NCI-H460 (cell line): ENCODE results near the gene ERVMER34-1. TPM values are rescaled to one million over a fixed set of nuclear protein-coding genes. Genes with fewer than 3 reads are reported as not detected.

Experiments
- DNase-seq: peaks from one replicate; pipeline ENCODE4 v3.0.0-alpha.2; 2016; ENCODE audit warnings: low read depth; ENCODE audit errors: extremely low read depth
- total RNA-seq: library from RNA; depleted of rRNA; stranded (reverse); fragments of >200 nt; shearing (Covaris generic); gene quantifications from 2 replicates; pipeline ENCODE4 v1.2.3, GENCODE V29; 2014

Gene ERVMER34-1
- total RNA-seq, 1 experiment from 2014 or later, result 3.5 TPM

DNA sequence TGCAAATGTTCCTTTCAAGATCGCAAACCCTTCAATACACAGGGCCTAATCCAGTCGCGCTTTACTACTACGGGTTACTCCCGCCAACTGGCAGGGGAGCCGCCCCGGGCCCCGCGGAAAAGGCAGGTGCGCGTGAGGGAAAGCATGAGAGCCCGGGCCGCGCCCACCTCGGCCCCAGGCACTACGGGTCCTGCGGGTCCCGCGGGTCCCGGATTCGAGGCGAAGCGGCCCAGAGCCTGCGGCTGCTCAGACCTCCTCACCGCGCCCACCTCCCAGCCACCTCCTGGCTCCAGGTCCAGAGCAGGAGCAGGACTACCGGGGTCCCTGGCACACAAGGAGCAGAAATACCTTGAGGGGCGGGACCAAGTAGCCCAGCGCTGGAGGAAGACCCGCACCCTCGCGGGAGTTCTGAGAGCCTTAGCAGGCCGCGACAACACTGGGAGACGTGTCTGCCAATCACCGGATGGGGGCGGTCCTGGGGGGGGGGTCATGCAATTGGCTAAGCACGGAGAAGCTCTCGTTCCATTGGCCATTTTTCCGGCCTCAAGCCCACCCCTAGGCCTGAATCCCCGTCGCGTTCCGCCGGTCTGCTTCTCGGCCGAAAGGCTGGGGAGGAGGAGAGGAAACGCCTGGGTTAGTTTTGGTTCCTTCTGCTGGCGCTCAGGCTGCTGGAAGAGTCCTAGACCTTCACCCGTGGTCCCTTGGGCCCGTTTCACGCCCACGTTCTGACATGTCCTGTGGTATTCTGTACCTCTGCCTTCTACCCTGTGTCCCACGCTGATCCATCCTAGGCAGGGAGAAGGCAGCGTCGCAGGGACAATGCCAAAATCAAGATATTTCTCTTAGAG lies 29.0 kb downstream of the ERVMER34-1 start:
- peak; percentile 93 for DNase-seq

DNA sequence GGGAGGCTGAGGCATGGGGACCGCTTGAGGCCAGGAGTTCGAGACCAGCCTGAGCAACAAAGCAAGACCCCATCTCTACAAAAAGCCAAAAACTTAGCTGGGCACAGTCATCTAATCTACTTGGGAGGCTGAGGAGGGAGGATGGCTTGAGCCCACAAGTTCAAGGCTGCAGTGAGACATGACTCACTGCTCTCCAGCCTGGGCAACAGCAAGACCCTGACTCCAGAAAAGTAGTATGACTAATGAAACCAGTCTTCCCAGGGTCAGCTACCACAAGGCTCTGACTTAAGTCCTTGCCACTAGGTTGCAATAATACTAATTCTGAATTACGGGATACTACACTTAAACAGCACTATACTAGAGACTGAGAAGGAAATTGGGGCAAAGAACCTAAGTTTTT lies 33.1 kb downstream of the ERVMER34-1 start:
- DNase-seq, result no peak

DNA sequence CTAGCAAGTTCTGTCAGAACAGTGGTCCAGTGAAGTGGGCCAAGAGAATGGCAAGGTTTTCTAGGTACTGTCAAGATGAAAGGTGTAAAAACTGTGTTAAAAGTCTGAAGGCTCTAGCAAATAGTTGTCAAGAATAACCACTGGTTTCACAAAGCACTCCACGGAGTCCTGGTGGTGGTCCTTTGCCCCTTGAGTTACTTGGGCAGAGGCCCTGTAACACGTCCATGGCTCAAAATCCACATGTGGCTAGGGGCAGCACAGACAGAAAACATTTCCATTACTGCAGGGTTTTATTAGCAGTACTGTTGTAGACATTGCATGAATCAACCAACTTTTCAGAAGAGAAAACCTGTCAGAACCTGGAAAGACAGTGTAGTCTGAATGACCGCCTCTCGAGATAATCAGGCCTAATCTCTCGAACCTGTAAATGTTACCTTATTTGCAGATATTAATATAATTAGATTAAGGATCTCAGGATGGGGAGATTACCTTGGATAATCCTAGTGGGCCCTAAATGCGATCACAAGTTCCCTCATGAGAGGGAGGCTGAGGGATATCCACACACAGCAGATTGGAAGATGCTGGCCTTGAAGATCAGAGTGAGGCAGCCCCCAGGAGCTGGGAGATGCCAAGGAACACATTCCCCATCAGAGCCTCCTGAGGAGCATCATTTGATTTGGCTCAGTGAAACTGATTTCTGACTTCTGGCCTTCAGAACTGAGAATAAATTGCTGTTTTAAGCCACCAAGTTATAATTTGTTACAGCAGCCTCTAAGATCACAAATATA lies 34.7 kb downstream of the ERVMER34-1 start:
- no peak for DNase-seq

DNA sequence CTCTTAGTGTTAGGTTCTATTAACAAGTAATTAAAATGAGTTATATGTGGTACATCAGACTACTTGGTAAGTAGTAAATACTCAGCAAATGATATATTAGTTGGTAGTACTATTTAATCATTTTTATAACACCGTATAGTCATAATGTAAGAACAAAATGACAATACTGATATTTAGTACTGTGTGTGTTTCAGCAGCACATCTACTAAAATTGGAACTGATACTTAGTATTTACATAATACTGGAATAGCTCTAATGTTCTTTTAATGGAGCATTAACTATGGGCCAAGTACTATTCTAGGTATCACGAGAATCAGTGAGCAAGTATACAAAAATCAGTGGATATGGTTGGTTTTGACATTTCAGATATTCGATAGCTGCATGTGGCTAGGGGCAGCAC lies 35.3 kb downstream of the ERVMER34-1 start:
- no peak for DNase-seq

DNA sequence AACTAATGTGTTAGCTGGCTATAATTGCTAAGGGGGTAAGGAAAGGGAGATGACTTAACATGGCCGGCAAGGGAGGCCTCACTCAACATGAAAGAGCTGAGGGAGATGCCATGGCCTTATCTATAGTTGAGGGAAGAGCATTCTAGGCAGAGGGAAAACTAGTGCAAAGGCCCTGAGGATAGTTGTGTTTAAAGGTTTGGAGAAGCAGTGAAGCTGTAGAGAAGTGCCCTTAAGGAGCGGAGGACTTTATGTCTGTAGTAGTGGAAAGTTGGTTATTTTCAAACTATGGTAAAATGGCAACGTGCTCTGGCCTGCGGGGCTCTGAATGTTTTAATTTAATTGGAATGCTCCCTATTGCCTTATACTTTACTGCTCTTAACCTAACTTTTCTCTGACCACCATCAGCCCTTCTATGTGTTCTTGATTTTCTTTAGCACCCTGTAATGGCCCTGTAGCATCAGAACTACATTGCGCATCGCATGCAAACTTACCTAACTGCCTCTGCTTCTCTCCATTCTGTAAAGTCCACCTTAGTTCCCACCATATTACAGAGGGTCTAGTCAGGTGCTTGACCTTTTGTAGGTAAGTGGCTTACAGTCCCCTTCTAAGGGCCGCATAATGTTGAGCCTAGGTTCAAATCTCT lies 35.8 kb downstream of the ERVMER34-1 start:
- no peak for DNase-seq

DNA sequence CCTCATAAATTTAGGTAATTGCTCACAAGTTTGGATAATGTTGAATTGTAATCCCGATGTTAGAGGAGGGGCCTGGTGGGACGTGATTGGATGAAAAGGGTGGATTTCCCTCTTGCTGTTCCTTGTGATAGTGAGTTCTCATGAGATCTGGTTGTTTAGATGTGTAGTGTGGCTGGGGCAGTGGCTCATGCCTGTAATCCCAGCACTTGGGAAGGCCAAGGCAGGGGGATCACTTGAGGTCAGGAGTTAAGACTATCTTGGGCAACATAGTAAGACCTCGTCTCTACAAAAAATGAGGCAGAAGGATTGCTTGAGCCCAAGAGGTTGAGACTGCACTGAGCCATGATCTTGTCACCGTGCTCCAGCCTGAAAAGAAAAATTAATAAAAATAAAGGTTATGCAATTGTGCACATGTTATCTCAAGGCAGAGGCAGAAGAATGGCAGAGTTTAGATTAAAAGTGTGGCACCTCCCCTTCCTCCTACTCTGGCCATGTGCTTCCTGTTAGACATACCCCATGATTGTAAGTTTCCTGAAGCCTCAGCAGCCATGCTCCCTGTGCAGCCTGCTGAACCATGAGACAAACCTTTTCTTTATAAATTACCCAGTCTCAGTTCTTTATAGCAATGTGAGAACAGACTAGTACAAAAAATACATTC lies 36.5 kb downstream of the ERVMER34-1 start:
- no peak for DNase-seq

DNA sequence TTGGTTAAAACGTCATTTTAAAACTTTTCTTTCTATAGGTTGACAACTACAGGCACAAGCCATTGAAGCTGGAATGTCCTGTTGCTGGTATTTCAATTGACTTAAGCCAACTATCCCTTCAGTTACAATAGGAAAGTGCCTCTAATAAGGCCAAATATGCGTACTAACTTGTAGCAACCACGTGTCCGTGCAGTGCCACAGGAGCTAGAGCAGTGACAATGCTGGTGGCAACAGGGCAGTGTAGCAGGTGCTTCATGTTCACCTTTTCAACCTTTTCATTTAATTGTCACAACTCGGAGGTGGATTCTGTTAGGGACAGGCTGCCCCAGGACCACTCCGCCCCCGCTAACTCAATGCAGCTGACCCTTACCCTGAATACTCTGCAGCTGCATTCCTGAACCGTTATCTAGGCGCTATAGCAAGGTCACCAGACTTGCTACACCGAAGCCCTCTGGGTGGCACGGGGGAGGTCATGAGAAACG lies 37.7 kb downstream of the ERVMER34-1 start:
- no peak for DNase-seq

DNA sequence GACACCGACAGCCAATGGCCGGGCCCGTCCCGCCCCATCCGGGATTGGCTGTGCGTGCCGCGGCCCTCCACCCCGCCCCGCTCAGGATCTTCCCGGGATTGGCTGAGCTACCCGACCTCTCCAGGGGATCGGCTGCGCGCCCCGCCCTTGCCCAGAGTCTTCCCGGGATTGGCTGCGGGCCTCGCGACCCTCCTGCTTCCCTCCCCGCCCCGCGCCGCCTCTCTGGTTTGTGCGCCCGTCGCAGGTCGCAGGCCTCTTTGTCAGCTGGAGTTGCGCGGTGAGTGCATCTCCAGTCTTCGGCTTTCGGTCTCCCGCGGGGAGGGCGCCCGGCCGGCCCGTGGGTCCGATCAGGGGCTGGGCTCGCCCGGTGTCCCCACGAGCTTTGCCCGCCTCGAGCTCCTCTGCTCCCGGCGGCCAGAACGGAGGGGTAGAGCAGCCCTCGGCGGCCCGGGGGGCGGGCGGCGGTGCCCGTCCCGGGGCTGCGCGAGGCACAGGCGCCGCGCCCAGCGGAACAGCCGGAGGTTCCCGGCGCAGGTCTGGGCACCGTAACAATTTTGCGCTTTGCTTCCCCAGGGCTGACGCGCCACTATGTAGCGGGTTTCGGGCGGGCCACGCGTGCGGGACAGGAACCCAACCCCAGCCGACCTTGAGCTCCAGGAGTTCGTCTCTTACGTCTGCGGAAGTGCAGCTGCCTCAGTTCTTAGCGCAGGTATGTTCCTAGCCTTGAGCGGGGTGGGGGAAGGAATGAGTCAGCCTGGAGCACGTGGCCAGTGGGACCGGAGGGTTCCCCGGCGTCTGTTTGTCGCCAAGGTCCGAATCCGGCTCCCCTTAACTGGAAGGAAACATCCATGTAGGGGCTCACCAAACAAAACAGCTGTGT lies 38.7 kb downstream of the ERVMER34-1 start:
- DNase-seq, result peak; percentile 93

DNA sequence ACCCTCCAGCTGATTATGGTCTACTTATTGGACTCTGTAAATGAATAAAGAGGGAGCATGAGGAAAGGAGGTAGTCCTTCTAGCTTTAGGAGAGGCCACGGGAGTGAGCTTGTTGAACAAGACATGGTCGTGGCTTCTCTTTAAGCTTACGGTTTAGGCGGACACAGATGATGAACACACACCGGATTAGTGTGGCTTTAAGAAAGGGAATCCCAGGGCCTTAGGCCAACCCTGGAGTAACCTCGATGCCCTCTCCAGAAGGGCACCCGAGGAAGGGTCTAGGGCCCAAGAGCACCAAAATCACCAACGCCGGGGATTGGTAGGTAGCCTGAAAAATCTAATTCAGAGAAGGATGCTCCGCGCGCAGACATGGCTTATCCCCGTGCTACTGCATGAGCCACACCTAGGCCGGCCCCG lies 39.4 kb downstream of the ERVMER34-1 start:
- no peak for DNase-seq

DNA sequence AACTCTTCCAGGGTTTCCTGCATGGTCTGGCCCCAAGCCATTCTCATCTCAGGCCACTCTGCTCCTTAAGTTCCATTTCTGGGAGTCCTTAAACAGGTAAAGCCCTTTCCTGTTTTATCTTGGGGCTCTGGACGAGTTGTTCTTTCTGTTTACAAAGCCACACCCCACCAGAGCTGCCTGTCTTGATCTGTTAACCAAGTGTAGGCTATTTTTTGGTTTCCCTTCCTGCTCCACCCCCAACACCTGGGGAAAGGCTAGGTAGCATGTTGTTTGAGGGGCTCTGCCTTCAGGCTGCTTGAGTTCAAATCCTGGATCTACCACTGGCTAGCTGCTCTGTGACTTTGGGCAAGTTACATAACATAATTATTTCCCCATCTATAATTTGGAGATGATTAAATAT lies 40.0 kb downstream of the ERVMER34-1 start:
- no peak for DNase-seq

DNA sequence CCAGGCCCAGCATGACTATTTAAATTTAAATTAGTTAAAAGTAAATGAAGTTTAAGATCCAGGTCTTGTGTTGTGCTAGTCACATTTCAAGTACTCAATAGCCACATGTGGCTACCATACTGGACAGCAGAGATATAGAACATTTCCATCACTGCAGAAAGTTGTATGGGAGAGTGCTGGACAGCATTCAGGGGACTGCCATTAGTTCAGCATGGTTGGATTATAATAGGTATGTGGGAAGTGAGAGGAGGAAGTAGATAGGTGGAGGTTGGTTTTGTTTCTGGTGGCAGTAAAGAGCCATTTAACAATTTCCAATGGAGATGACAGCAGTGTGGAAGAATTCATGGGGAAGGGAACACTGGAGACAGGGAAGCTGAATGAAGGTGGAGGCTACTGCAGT lies 42.1 kb downstream of the ERVMER34-1 start:
- DNase-seq, result no peak

DNA sequence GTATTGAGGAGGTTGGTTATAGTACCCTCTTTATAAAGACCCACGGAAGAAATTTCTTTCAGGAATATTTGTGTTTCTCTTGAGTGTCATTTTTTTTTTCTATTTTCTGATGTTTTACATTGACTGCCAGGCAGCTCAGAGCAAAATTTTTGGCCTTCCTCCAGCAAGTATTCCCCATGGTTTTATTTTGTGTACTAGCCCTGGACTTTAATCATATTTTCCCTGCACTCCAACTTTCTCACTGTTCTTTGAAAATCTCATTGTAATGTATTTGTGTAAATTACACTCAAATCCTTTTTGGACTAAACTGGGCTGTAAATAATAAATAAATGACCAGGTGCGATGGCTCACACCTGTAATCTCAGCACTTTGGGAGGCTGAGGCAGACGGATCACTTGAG lies 46.6 kb downstream of the ERVMER34-1 start:
- DNase-seq, result no peak

DNA sequence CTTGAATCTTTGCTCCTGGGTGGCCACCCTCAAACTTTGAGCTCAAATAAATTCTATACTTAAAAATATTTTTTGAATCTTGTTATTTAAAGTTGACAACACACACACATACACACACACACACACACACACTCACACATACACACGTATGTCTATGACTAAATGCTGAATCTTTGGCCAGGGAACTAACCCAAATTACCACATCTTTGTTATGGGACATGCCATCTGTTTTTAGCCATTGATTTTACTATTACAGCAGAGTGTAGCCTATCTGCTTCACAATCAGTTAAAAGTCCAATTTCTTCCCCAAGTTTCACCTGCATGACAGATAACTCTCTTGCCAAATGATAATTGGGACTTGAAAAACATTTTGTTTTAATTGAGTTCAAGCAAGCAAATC lies 47.1 kb downstream of the ERVMER34-1 start:
- no peak for DNase-seq

DNA sequence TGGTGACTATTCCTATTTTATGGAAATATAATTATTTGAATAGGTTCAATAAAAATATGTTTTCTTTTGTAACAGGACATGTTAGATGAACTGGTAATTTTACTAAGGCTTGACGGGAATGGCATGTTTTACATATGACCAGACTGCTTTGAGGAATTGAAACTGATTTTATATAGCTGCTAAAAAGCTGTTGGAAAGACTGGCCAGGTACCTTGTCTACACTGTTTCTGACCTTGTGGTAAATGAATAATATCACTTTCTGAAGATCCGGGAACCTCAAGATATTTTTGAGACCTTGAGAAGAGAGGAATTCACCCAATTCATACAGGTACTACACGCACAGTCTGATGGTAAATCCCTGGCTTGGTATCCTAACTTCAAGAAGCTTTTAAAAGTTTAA lies 50.0 kb downstream of the ERVMER34-1 start:
- no peak for DNase-seq

DNA sequence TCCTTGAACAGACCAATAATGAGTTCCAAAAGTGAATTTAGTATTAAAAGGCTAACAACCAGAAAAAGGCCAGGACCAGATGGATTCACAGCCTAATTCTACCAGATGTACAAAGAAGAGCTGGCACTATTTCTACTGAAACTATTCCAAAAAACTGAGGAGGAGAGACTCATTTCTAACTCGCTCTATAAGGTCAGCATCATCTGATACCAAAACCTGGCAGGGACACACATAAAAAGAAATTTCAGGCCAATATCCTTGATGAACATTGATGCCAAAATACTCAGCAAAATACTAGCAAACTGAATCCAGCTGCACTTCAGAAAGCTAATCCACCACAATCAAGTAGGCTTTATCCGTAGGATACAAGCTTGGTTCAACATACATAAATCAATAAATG lies 56.3 kb downstream of the ERVMER34-1 start:
- no peak for DNase-seq

DNA sequence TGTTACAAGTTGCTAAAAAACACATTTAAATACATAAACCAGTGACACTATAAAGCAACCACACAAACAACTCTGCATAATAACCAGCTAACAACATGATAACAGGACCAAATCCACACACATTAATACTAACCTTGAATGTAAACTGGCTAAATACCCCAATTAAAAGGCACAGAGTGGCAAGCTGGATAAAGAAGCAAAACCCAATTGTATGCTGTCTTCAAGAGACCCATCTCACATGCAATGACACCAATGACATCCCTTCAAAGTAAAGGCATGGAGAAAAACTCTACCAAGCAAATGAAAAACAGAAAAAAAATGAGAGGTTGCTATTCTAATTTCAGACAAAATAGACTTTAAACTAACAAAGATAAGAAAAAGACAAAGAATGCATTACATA lies 57.7 kb downstream of the ERVMER34-1 start:
- DNase-seq, result no peak
